WERI-Rb-1 (cell line): Measurements from ENCODE around the gene ARSA.
A peak's percentile ranks its signal among the peaks of the same experiment; 100 is the strongest.

Experiments used
- DNase-seq: peaks from one replicate; pipeline ENCODE4 v3.0.0-alpha.2; 2020
- H3K27ac ChIP-seq: fragments of 250-450 bp; sonication (Bioruptor Pico); 2 replicates; pipeline ENCODE4 v1.5.1; 2020; ENCODE audit warnings: mild to moderate bottlenecking, moderate library complexity
- H3K27me3 ChIP-seq: fragments of 250-450 bp; sonication (Bioruptor Pico); 2 replicates; pipeline ENCODE4 v1.5.1; 2021; ENCODE audit warnings: mild to moderate bottlenecking, low read depth, moderate library complexity; ENCODE audit not compliant: insufficient read depth, severe bottlenecking
- H3K36me3 ChIP-seq: fragments of 250-450 bp; sonication (Bioruptor Pico); 2 replicates; pipeline ENCODE4 v1.5.1; 2020; ENCODE audit warnings: mild to moderate bottlenecking, moderate library complexity
- H3K4me3 ChIP-seq: 2 replicates; pipeline ENCODE4 v1.5.1; 2011; ENCODE audit warnings: low read depth, mild to moderate bottlenecking, control low read depth, low read length
- H3K9me3 ChIP-seq: fragments of 250-450 bp; sonication (Bioruptor Pico); 2 replicates; pipeline ENCODE4 v1.5.1; 2021; ENCODE audit warnings: mild to moderate bottlenecking, moderate library complexity; ENCODE audit not compliant: severe bottlenecking
- CTCF ChIP-seq: IDR thresholded peaks from 2 replicates; pipeline ENCODE4 v1.5.1; 2011; ENCODE audit warnings: low read depth, mild to moderate bottlenecking, control low read depth, inconsistent platforms, low read length

ARSA gene

GRCh38 chr22:50604256-50605001 lies 23.5 kb downstream of the ARSA start:
- H3K27me3 ChIP-seq, result no peaks in the 10 kb centered on the region
- no peaks in the 10 kb centered on the region for H3K9me3 ChIP-seq
- no peak overlapping the region for H3K27ac ChIP-seq
- H3K4me3 ChIP-seq, result no peak overlapping the region
- TF ChIP-seq CTCF, result no peak
- H3K36me3 ChIP-seq, result peaks cover 60% of the 10 kb centered on the region
- DNase-seq, result no peak

GRCh38 chr22:50603511-50604255 lies 24.3 kb downstream of the ARSA start:
- no peaks in the 10 kb centered on the region for H3K9me3 ChIP-seq
- no peak for TF ChIP-seq CTCF
- DNase-seq, result no peak
- H3K27me3 ChIP-seq, result no peaks in the 10 kb centered on the region
- no peak overlapping the region for H3K4me3 ChIP-seq
- no peak overlapping the region for H3K27ac ChIP-seq
- H3K36me3 ChIP-seq, result peaks cover 55% of the 10 kb centered on the region

GRCh38 chr22:50602338-50602700 lies 25.6 kb downstream of the ARSA start:
- TF ChIP-seq CTCF, result no peak

GRCh38 chr22:50601669-50602337 lies 26.1 kb downstream of the ARSA start:
- Histone ChIP-seq H3K36me3 (peaks cover 53% of the 10 kb centered on the region), H3K27ac (peak overlapping the region; percentile 88), H3K27me3 (no peaks in the 10 kb centered on the region), H3K4me3 (peak overlapping the region; percentile 89), H3K9me3 (no peaks in the 10 kb centered on the region)
- TF ChIP-seq CTCF, result no peak
- no peak for DNase-seq

More at GRCh38 chr22:50602338-50602700, 25.6 kb downstream of the ARSA start:
- Histone ChIP-seq H3K36me3 (peaks cover 55% of the 10 kb centered on the region), H3K9me3 (no peaks in the 10 kb centered on the region), H3K27ac (peak overlapping the region; percentile 88), H3K27me3 (no peaks in the 10 kb centered on the region), H3K4me3 (no peak overlapping the region)
- no peak for DNase-seq

GRCh38 chr22:50600967-50601668 lies 26.8 kb downstream of the ARSA start:
- DNase-seq, result peak; percentile 52

More at GRCh38 chr22:50600967-50601668, 26.8 kb downstream of the ARSA start:
- no peak for TF ChIP-seq CTCF
- Histone ChIP-seq H3K36me3 (peaks cover 49% of the 10 kb centered on the region), H3K27me3 (no peaks in the 10 kb centered on the region), H3K27ac (peak overlapping the region; percentile 88), H3K9me3 (no peaks in the 10 kb centered on the region), H3K4me3 (peak overlapping the region; percentile 89)
